WTC11 (cell line): Measurements from ENCODE around the gene TLE2. TPM values are rescaled to one million over a fixed set of nuclear protein-coding genes. Genes with fewer than 3 reads are reported as not detected.
"Not testable (repeated sequence)": the region's sequence is repeated elsewhere in the genome, so short reads cannot be mapped to it uniquely, and the experiment has no call there.

Source experiments
- ATAC-seq: fragments of 200-7000 bp; cut with Tn5 transposase; 2 replicates; pipeline ENCODE4 v1.10.0; 2021; ENCODE audit warnings: mild to moderate bottlenecking, moderate library complexity
- CTCF ChIA-PET: fragments of 300-600 bp; sonication (Branson Sonifier 250); formaldehyde crosslinking; loops from one replicate; lab custom pipeline; 2021; ENCODE audit warnings: antibody characterized with exemption; lab: Charles Lee
- POLR2A ChIA-PET: fragments of 350-600 bp; sonication (Branson Sonifier 250); formaldehyde crosslinking; loops from one replicate; lab custom pipeline; 2021; ENCODE audit warnings: antibody characterized with exemption; lab: Charles Lee
- DNase-seq: peaks from one replicate; pipeline ENCODE4 v3.0.0; 2021; ENCODE audit warnings: low spot score
- H3K27ac Mint-ChIP-seq: 2 replicates; pipeline ENCODE4 v1.8.0; 2021; ENCODE audit warnings: mixed read lengths
- H3K27me3 Mint-ChIP-seq: 2 replicates; pipeline ENCODE4 v1.8.0; 2021; ENCODE audit warnings: low read depth, mild to moderate bottlenecking, moderate library complexity, mixed read lengths
- H3K36me3 Mint-ChIP-seq: 2 replicates; pipeline ENCODE4 v1.8.0; 2021; ENCODE audit warnings: mixed read lengths
- H3K4me1 Mint-ChIP-seq: 2 replicates; pipeline ENCODE4 v1.8.0; 2022; ENCODE audit warnings: mixed read lengths
- H3K4me3 Mint-ChIP-seq: 2 replicates; pipeline ENCODE4 v1.8.0; 2021; ENCODE audit warnings: mild to moderate bottlenecking, moderate library complexity, mixed read lengths
- H3K9me3 Mint-ChIP-seq: 2 replicates; pipeline ENCODE4 v1.8.0; 2021; ENCODE audit warnings: mixed read lengths
- CBFB ChIP-seq: sonication (generic); formaldehyde crosslinking; IDR thresholded peaks from 2 replicates; pipeline ENCODE4 v1.8.1; 2022; ENCODE audit warnings: mild to moderate bottlenecking, low read depth, missing genetic modification reagents
- ELF4 ChIP-seq: sonication (generic); formaldehyde crosslinking; IDR thresholded peaks from 2 replicates; pipeline ENCODE4 v1.8.1; 2022; ENCODE audit warnings: low read depth, mild to moderate bottlenecking, moderate library complexity, missing genetic modification reagents
- GTF2I ChIP-seq: fragments of 250-450 bp; sonication (Bioruptor Pico); conservative IDR thresholded peaks from 2 replicates; pipeline ENCODE4 v1.4.0; 2021; ENCODE audit warnings: mild to moderate bottlenecking
- HMGA2 ChIP-seq: fragments of 250-450 bp; sonication (Bioruptor Pico); IDR thresholded peaks from 2 replicates; pipeline ENCODE4 v1.4.0; 2021; ENCODE audit warnings: mild to moderate bottlenecking, moderate library complexity
- IRF2 ChIP-seq: sonication (generic); formaldehyde crosslinking; IDR thresholded peaks from 2 replicates; pipeline ENCODE4 v1.8.0; 2022; ENCODE audit warnings: low read depth, missing genetic modification reagents, borderline replicate concordance
- JAZF1 ChIP-seq: fragments of 250-450 bp; sonication (Bioruptor Pico); IDR thresholded peaks from 2 replicates; pipeline ENCODE4 v1.9.0; 2021; ENCODE audit warnings: moderate library complexity, mild to moderate bottlenecking, inconsistent platforms
- OVOL2 ChIP-seq: fragments of 250-450 bp; sonication (Bioruptor Pico); IDR thresholded peaks from 2 replicates; pipeline ENCODE4 v1.9.0; 2021; ENCODE audit warnings: mild to moderate bottlenecking, borderline replicate concordance
- RORB ChIP-seq: fragments of 250-450 bp; sonication (Bioruptor Pico); IDR thresholded peaks from 2 replicates; pipeline ENCODE4 v1.9.0; 2021; ENCODE audit warnings: mild to moderate bottlenecking
- STAT6 ChIP-seq: sonication (generic); formaldehyde crosslinking; conservative IDR thresholded peaks from 2 replicates; pipeline ENCODE4 v1.8.1; 2023; ENCODE audit warnings: mild to moderate bottlenecking, low read depth, missing genetic modification reagents, moderate library complexity
- USF1 ChIP-seq: sonication (generic); formaldehyde crosslinking; IDR thresholded peaks from 2 replicates; pipeline ENCODE4 v1.8.0; 2022; ENCODE audit warnings: mild to moderate bottlenecking, missing genetic modification reagents
- total RNA-seq: library from RNA; stranded (reverse); gene quantifications from 3 replicates; pipeline ENCODE4 v1.2.3, GENCODE V29; 2021
- TF ChIP-seq, protein P1 (sequence below): sonication (generic); formaldehyde crosslinking; IDR thresholded peaks from 2 replicates; pipeline ENCODE4 v1.8.0; 2023; ENCODE audit warnings: missing genetic modification reagents, mild to moderate bottlenecking, borderline replicate concordance
- TF ChIP-seq, protein P2 (sequence below): sonication (generic); formaldehyde crosslinking; IDR thresholded peaks from 2 replicates; pipeline ENCODE4 v1.8.0; 2023; ENCODE audit warnings: missing genetic modification reagents
- TF ChIP-seq, protein P3 (sequence below): sonication (generic); formaldehyde crosslinking; IDR thresholded peaks from 2 replicates; pipeline ENCODE4 v1.8.0; 2023; ENCODE audit warnings: mild to moderate bottlenecking, missing genetic modification reagents

The TLE2 gene
- total RNA-seq, 1 experiment from 2014 or later, result 20.0 TPM

- no peak for TF ChIP-seq STAT6
These were observed 15.8 kb downstream of the TLE2 start (continued) for GRCh38 chr19:3013263-3013725.

GRCh38 chr19:3012621-3013262, 16.3 kb downstream of the TLE2 start:
- H3K36me3 Mint-ChIP-seq, result no peaks in the 10 kb centered on the region
- H3K27ac Mint-ChIP-seq, result no peak overlapping the region
- no peak overlapping the region for H3K4me3 Mint-ChIP-seq
- ATAC-seq (no peak), DNase-seq (peak; percentile 36)
- no peaks in the 10 kb centered on the region for H3K9me3 Mint-ChIP-seq
- TF ChIP-seq GTF2I, result peak; percentile 90
- TF ChIP-seq IRF2 (CRISPR knock-in tag), result no peak
- no peak for TF ChIP-seq JAZF1
- no peak for TF ChIP-seq RORB
- TF ChIP-seq, protein P1, sequence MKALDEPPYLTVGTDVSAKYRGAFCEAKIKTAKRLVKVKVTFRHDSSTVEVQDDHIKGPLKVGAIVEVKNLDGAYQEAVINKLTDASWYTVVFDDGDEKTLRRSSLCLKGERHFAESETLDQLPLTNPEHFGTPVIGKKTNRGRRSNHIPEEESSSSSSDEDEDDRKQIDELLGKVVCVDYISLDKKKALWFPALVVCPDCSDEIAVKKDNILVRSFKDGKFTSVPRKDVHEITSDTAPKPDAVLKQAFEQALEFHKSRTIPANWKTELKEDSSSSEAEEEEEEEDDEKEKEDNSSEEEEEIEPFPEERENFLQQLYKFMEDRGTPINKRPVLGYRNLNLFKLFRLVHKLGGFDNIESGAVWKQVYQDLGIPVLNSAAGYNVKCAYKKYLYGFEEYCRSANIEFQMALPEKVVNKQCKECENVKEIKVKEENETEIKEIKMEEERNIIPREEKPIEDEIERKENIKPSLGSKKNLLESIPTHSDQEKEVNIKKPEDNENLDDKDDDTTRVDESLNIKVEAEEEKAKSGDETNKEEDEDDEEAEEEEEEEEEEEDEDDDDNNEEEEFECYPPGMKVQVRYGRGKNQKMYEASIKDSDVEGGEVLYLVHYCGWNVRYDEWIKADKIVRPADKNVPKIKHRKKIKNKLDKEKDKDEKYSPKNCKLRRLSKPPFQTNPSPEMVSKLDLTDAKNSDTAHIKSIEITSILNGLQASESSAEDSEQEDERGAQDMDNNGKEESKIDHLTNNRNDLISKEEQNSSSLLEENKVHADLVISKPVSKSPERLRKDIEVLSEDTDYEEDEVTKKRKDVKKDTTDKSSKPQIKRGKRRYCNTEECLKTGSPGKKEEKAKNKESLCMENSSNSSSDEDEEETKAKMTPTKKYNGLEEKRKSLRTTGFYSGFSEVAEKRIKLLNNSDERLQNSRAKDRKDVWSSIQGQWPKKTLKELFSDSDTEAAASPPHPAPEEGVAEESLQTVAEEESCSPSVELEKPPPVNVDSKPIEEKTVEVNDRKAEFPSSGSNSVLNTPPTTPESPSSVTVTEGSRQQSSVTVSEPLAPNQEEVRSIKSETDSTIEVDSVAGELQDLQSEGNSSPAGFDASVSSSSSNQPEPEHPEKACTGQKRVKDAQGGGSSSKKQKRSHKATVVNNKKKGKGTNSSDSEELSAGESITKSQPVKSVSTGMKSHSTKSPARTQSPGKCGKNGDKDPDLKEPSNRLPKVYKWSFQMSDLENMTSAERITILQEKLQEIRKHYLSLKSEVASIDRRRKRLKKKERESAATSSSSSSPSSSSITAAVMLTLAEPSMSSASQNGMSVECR (CRISPR knock-in tag), result no peak
- no peak for TF ChIP-seq HMGA2 (CRISPR knock-in tag)
- no peak for TF ChIP-seq OVOL2 (CRISPR knock-in tag)
- TF ChIP-seq, protein P2, sequence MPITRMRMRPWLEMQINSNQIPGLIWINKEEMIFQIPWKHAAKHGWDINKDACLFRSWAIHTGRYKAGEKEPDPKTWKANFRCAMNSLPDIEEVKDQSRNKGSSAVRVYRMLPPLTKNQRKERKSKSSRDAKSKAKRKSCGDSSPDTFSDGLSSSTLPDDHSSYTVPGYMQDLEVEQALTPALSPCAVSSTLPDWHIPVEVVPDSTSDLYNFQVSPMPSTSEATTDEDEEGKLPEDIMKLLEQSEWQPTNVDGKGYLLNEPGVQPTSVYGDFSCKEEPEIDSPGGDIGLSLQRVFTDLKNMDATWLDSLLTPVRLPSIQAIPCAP (CRISPR knock-in tag), result no peak
- no peak for TF ChIP-seq CBFB (CRISPR knock-in tag)
- H3K4me1 Mint-ChIP-seq, result peaks cover 4% of the 10 kb centered on the region; the same call in 1 of the 2 replicates
- CTCF ChIA-PET, result interaction anchor here (0.8 kb wide), 1 partner anchor 116 kb away, joined by 3 read pairs; no protein-coding TSS in a partner anchor
- no peaks in the 10 kb centered on the region for H3K27me3 Mint-ChIP-seq
- POLR2A ChIA-PET, result interaction anchor here (0.6 to 1.0 kb wide), 2 partner anchors 23 to 83 kb away, joined by 3 read pairs; no protein-coding TSS in a partner anchor

DNA sequence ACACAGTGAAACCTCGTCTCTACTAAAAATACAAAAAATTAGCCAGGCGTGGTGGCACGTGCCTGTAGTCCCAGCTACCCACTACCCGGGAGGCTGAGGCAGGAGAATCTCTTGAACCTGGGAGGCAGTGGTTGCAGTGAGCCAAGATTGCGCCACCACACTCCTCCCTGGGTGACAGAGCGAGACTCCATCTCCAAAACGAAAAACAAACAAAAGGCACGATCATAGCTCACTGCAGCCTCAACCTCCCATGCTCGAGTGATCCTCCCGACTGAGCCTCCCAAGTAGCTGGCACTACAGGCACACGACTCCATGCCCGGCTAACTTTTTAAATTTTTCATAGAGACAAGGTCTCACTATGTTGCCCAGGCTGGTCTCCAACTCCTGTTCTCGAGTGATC, 17.0 kb downstream of the TLE2 start:
- POLR2A ChIA-PET, result interaction anchor here (1.0 kb wide), 1 partner anchor 24 kb away, joined by 3 read pairs; no protein-coding TSS in a partner anchor
- CTCF ChIA-PET, H3K27me3 Mint-ChIP-seq, H3K4me3 Mint-ChIP-seq, DNase-seq, H3K27ac Mint-ChIP-seq, H3K9me3 Mint-ChIP-seq, H3K36me3 Mint-ChIP-seq, H3K4me1 Mint-ChIP-seq, ATAC-seq: not testable (repeated sequence)

DNA sequence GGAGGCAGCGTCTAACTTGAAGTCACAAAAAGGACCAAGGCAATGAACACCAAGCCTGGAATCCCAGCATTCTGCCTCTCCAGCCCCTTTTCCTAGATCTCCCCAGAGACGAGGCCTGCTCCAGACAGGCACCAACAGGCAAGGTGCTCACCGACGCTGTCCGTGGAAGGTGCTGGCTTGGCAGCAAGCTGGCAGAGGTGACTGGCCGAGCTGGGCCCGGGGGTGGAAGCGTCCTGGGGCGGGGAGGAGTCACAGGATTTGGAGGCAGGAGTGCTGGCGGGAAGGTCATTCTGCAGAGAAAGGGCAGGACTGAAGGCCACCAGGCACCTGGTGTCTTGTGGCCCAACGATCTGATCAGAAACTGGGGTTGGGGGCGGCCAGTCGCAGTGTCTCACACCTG, 18.2 kb downstream of the TLE2 start:
- ATAC-seq (no peak), DNase-seq (no peak)
- Mint-ChIP-seq H3K4me3 (no peak overlapping the region), H3K4me1 (peaks cover 4% of the 10 kb centered on the region; the same call in 1 of the 2 replicates), H3K9me3 (no peaks in the 10 kb centered on the region), H3K36me3 (no peaks in the 10 kb centered on the region), H3K27me3 (no peaks in the 10 kb centered on the region), H3K27ac (no peak overlapping the region)
- ChIA-PET POLR2A (no interaction called here), CTCF (no interaction called here)
- TF ChIP-seq, protein P1 (CRISPR knock-in tag), result no peak
- TF ChIP-seq USF1 (CRISPR knock-in tag) (no peak), ELF4 (CRISPR knock-in tag) (no peak)
- TF ChIP-seq, protein P3, sequence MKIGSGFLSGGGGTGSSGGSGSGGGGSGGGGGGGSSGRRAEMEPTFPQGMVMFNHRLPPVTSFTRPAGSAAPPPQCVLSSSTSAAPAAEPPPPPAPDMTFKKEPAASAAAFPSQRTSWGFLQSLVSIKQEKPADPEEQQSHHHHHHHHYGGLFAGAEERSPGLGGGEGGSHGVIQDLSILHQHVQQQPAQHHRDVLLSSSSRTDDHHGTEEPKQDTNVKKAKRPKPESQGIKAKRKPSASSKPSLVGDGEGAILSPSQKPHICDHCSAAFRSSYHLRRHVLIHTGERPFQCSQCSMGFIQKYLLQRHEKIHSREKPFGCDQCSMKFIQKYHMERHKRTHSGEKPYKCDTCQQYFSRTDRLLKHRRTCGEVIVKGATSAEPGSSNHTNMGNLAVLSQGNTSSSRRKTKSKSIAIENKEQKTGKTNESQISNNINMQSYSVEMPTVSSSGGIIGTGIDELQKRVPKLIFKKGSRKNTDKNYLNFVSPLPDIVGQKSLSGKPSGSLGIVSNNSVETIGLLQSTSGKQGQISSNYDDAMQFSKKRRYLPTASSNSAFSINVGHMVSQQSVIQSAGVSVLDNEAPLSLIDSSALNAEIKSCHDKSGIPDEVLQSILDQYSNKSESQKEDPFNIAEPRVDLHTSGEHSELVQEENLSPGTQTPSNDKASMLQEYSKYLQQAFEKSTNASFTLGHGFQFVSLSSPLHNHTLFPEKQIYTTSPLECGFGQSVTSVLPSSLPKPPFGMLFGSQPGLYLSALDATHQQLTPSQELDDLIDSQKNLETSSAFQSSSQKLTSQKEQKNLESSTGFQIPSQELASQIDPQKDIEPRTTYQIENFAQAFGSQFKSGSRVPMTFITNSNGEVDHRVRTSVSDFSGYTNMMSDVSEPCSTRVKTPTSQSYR, result no peak
